Esophagus mucosa (tissue), 1 donor: Measurements from ENCODE around the gene PDCD10. TPM values are rescaled to one million over a fixed set of nuclear protein-coding genes. Genes with fewer than 3 reads are reported as not detected.

Experiments used
- ATAC-seq: fragments of 200-7000 bp; cut with Tn5 transposase; one replicate; pipeline ENCODE4 v1.9.1; 2020
- total RNA-seq: library from RNA; stranded (reverse); gene quantifications from one replicate; pipeline ENCODE4 v1.2.4, GENCODE V29; 2023
- donor health status: DM: yes; HTN: yes; CAD: no.

Gene PDCD10
- total RNA-seq, 1 donor from 2014 or later: 49.4 TPM

DNA sequence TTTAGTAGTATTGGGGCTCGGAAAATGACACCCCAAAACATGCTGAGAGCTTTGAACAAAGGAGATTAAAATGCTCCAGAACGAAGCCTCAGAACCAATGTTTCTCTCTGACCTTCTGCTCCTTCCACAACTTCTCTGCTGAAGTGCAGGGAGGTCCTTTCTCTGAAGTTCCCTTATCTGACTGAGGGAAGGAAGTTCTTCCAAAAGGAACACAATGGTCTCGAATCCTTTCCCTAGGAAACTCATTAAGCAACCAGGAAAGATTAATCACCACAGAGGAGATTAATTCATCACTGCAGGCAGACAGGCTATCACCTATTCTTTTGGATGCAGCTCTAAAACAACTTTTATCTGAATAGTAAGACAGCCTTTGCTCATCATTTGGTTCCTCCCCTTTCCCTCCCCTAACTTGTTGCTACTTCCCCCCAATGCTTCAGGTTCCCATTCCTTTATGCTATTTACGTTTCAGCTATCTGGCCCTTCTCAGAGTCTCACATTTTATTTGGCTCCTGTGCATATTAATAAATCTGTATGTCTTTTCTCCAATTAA is 62.7 kb downstream of the PDCD10 start:
- ATAC-seq: no peak

GRCh38 chr3:167669699-167670098 is 65.0 kb downstream of the PDCD10 start:
- ATAC-seq: no peak

- ATAC-seq: no peak
Observed at GRCh38 chr3:167668651-167669050, 66.0 kb downstream of the PDCD10 start.

DNA sequence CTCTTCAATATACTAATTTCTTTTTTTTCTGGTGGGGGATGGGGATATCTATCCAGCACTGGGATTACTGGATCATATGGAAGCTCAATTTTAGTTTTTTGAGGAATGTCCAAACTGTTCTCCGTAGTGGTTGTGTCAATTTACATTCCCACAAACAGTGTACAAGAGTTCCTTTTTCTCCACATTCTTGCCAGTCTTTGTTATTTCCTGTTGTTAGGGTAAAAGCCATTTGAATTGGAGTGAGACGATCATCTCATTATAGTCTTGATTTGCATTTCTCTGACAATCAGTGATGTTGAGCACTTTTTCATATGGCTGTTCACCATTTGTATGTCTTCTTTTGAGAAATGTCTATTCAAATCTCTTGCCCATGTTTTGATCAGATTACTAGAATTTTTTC is 68.1 kb downstream of the PDCD10 start:
- no peak for ATAC-seq

DNA sequence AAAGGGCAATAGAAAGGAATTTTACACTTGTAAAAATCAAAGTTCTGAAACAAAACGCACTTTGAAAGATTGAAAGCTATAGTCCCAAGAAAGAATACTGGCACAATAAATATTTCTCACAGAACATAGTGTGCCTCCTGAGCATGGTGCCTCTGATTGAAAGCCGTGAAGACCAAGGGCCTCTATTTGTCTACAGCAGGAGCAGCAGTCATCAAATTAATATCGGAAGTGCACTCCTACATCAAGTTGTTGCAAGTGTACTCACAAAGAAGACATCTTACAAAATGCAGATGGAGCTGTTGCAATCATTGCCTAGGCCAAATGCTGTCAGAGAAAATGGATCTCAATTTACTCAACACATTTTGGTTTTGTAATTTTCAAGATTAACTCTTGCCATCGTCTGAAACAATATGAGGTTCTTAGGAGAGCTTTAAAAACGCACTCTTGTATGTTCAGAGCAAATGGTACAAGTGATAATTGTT is 71.7 kb downstream of the PDCD10 start:
- no peak for ATAC-seq

GRCh38 chr3:167657684-167658225 is 76.9 kb downstream of the PDCD10 start:
- no peak for ATAC-seq

GRCh38 chr3:167656821-167657220 is 77.9 kb downstream of the PDCD10 start:
- ATAC-seq: no peak

GRCh38 chr3:167653760-167654159 is 80.9 kb downstream of the PDCD10 start, which contains the start of gene WDR49:
WDR49 (minus strand) TSS chr3:167653942; CDS start chr3:167653425, 517 bp downstream.
- no peak for ATAC-seq

DNA sequence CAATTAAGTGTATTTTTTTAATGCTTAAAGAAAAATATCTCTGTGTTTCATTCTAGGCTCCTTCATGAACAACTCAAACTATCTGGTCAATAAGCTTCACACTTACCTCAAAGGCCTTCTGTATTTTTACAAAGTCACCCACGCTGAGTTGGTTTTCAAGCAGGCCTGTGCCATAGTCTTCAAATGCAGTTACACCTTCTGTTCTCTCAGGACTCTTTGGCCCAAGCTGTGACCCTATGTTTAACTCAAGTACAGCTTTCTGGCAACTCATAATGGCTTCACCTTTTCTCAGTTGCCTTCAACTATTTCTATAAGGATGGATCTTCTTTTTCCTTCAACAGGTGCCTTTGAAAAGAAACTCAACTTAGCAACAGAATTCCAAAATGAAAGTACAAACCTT is 81.5 kb downstream of the PDCD10 start:
- ATAC-seq: no peak

GRCh38 chr3:167651826-167652225 is 82.9 kb downstream of the PDCD10 start:
- no peak for ATAC-seq

DNA sequence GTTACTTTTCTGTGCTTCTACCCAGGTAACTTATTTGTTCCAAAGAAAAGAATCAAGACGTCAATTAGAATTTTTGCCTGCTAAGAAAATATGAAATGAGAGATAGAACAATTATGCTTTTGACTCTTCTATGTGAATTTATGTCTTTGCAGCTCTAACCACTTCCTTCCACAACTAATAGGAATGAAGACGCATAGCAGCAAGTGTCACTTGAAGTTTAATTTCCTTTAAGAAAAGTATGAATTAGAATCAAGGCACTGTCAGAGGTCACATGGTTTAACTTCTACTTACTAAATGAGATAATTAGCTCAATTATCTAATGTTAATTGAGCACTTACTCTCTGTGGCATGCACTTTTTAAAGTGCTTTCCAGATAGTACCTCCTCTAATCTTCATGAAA is 84.2 kb downstream of the PDCD10 start:
- ATAC-seq: no peak

GRCh38 chr3:167649746-167650145 is 84.9 kb downstream of the PDCD10 start:
- no peak for ATAC-seq

- no peak for ATAC-seq
Observed at GRCh38 chr3:167644611-167645010, 90.1 kb downstream of the PDCD10 start.

Other genes with a start within 250 kb of the PDCD10 start
- 0.16 TPM for gene WDR49, start 81.0 kb downstream of the PDCD10 start, total RNA-seq
- gene SERPINI1, start 829 bp upstream of the PDCD10 start, total RNA-seq: 1.3 TPM